ENCODE results near the gene NR6A1. TPM values are rescaled to one million over a fixed set of nuclear protein-coding genes. Genes with fewer than 3 reads are reported as not detected.

Gene NR6A1
- total and polyA plus RNA-seq, 2 of the 13 experiments (the other 11 are each of a cell fraction or from before 2014, with no cell fraction given), result 28.1 to 31.5 TPM

GRCh38 chr9:124770359-124771020 is 621 bp downstream of the NR6A1 start (continued):
- TF ChIP-seq ZNF687 (CRISPR knock-in tag; IDR thresholded peaks at IDR 0.05) (no peak), TGIF2 (CRISPR knock-in tag; IDR thresholded peaks at IDR 0.05) (no peak), ZNF547 (CRISPR knock-in tag; IDR thresholded peaks at IDR 0.05) (no peak), ZBTB20 (CRISPR knock-in tag; IDR thresholded peaks at IDR 0.05; ENCODE audit: borderline replicate concordance, low read depth) (no peak), SNAPC2 (CRISPR knock-in tag; IDR thresholded peaks at IDR 0.05) (0 out of 2 replicates have a peak, but pooled peaks have one; percentile 43), IRF1 (CRISPR knock-in tag; IDR thresholded peaks at IDR 0.05; ENCODE audit: low read depth) (0 out of 2 replicates have a peak, but pooled peaks have one; percentile 29), RARA (CRISPR knock-in tag; IDR thresholded peaks at IDR 0.05) (0 out of 2 replicates have a peak, but pooled peaks have one; percentile 3)
